ENCODE results near the gene ROR2. TPM values are rescaled to one million over a fixed set of nuclear protein-coding genes. Genes with fewer than 3 reads are reported as not detected.

ROR2 gene
- total RNA-seq, 1 experiment from 2014 or later: 2.7 TPM

DNA sequence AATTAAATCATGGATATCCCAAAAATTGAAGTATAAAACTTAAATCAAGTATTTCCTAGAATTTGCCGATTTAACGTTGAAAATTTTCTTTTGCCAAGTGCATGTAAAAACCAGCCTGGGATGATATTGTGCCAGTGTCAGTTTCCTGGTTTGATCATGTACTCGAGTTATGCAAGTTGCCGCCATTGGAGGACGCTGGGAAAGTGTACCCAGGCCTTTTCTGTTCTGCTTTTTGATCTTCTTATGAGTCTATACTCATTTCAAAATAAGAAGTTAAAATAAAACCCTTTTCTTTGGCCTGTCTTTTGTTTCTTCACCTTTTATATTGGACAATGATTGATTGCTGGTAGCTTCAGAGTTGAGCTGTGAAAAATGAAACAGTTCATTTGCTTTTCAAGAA lies 433.3 kb downstream of the ROR2 start:
- H4K20me1 ChIP-seq (ENCODE audit: control insufficient read depth, insufficient read depth, insufficient read length): no peaks in the 10 kb centered on the region
- H3K23ac ChIP-seq (ENCODE audit: insufficient read length, low read depth, low read length): no peak overlapping the region
- H2AK5ac ChIP-seq (ENCODE audit: insufficient read length, low read length): no peak overlapping the region
- no peaks in the 10 kb centered on the region; the same call in 1 of the 2 replicates for H3K4me1 ChIP-seq (ENCODE audit: insufficient read depth, low read length)
- Mint-ChIP-seq H3K4me1 (peaks cover 8 to 12% of the 10 kb centered on the region in 2 experiments), H3K27ac (no peak overlapping the region), H3K9me3 (peaks cover 7 to 8% of the 10 kb centered on the region in 2 experiments), H3K36me3 (ENCODE audit: insufficient read depth in 1 of 3, low read depth in 3 of 3) (peaks cover 0 to 8% (median 3%) of the 10 kb centered on the region in 3 experiments; a peak in 4 of 7 replicates), H3K4me3 (no peak overlapping the region), H3K27me3 (ENCODE audit: low read depth) (no peaks in the 10 kb centered on the region; the same call in none of the 2 replicates)
- H2BK15ac ChIP-seq (ENCODE audit: low read depth, low read length): no peak overlapping the region
- no peak overlapping the region for H2BK20ac ChIP-seq (ENCODE audit: low read depth, low read length, poor library complexity, severe bottlenecking)
- no peak overlapping the region for H4K8ac ChIP-seq (replicated peaks; ENCODE audit: insufficient read length, low read depth, low read length)
- no peak overlapping the region for H2AFZ ChIP-seq (ENCODE audit: low read length)
- H3K27ac ChIP-seq (ENCODE audit: insufficient read length, low read depth, low read length): no peak overlapping the region
- WGBS (ENCODE audit: extremely low coverage, insufficient read length, low lambda C conversion rate): no CpG with 5 or more reads among the region's 5 CpGs
- no peak overlapping the region for H4K91ac ChIP-seq (ENCODE audit: insufficient read length, low read depth, low read length)
- no peak overlapping the region for H3K56ac ChIP-seq (ENCODE audit: insufficient read length, low read depth, low read length)
- H3K14ac ChIP-seq (ENCODE audit: insufficient read depth, low read length): no peak overlapping the region
- H3K4me2 ChIP-seq (ENCODE audit: insufficient read depth, insufficient read length, low read length): no peak overlapping the region
- H3K23me2 ChIP-seq (ENCODE audit: insufficient read length, low read depth, low read length, poor library complexity, severe bottlenecking): no peaks in the 10 kb centered on the region
- no peaks in the 10 kb centered on the region for H3K9me3 ChIP-seq (ENCODE audit: control insufficient read depth, low read depth, low read length)
- no peak overlapping the region for H2BK5ac ChIP-seq (ENCODE audit: insufficient read length, low read length)
- no peak overlapping the region for H3K18ac ChIP-seq (ENCODE audit: insufficient read length, low read depth, low read length)
- TF ChIP-seq CTCF (conservative IDR thresholded peaks at IDR 0.05): no peak
- H3K79me1 ChIP-seq (ENCODE audit: insufficient read depth, low read depth, low read length, poor library complexity, severe bottlenecking): no peaks in the 10 kb centered on the region
- no peak overlapping the region for H3K9ac ChIP-seq (ENCODE audit: extremely low read depth, insufficient read length, low read length)
- H3K79me2 ChIP-seq (ENCODE audit: insufficient read depth, low read length): no peaks in the 10 kb centered on the region
- H3K27me3 ChIP-seq (ENCODE audit: insufficient read depth, low read length): no peaks in the 10 kb centered on the region
- DNase-seq: no peak
- H2BK120ac ChIP-seq (ENCODE audit: low read depth, low read length, poor library complexity, severe bottlenecking): no peak overlapping the region
- no peak overlapping the region for H3K4ac ChIP-seq (ENCODE audit: low read depth, low read length)
- no peak overlapping the region for H4K5ac ChIP-seq (ENCODE audit: insufficient read length, low read depth, low read length)
- H3T11ph ChIP-seq (ENCODE audit: low read length): no peak overlapping the region
- H2BK12ac ChIP-seq (ENCODE audit: insufficient read length, low read depth, low read length): no peak overlapping the region
